ENCODE measurements around the gene LLGL2.
"Not testable (repeated sequence)": the region's sequence is repeated elsewhere in the genome, so short reads cannot be mapped to it uniquely, and the experiment has no call there.

The LLGL2 gene

GRCh38 chr17:75572713-75573539 is 47.4 kb downstream of the LLGL2 start:
- H3K27me3 Mint-ChIP-seq = no peaks in the 10 kb centered on the region
- H3K27ac Mint-ChIP-seq = no peak overlapping the region
- H3K4me3 Mint-ChIP-seq = no peak overlapping the region
- ATAC-seq (no peak), DNase-seq (no peak)
- H3K4me1 Mint-ChIP-seq = peaks cover 7% of the 10 kb centered on the region
- H3K9me3 Mint-ChIP-seq = no peaks in the 10 kb centered on the region

- DNase-seq = no peak
- peaks cover 7% of the 10 kb centered on the region for H3K4me1 Mint-ChIP-seq
- H3K9me3 Mint-ChIP-seq = no peaks in the 10 kb centered on the region
- no peak for ATAC-seq
- H3K4me3 Mint-ChIP-seq = no peak overlapping the region
- no peaks in the 10 kb centered on the region for H3K27me3 Mint-ChIP-seq
- H3K27ac Mint-ChIP-seq = no peak overlapping the region
These were observed 48.1 kb downstream of the LLGL2 start for GRCh38 chr17:75573540-75573957.

GRCh38 chr17:75573994-75574393 is 48.5 kb downstream of the LLGL2 start:
- DNase-seq (no peak), ATAC-seq (peak; percentile 31)
- Mint-ChIP-seq H3K27ac (no peak overlapping the region), H3K9me3 (no peaks in the 10 kb centered on the region), H3K4me3 (no peak overlapping the region), H3K27me3 (no peaks in the 10 kb centered on the region), H3K4me1 (peaks cover 7% of the 10 kb centered on the region)

DNA sequence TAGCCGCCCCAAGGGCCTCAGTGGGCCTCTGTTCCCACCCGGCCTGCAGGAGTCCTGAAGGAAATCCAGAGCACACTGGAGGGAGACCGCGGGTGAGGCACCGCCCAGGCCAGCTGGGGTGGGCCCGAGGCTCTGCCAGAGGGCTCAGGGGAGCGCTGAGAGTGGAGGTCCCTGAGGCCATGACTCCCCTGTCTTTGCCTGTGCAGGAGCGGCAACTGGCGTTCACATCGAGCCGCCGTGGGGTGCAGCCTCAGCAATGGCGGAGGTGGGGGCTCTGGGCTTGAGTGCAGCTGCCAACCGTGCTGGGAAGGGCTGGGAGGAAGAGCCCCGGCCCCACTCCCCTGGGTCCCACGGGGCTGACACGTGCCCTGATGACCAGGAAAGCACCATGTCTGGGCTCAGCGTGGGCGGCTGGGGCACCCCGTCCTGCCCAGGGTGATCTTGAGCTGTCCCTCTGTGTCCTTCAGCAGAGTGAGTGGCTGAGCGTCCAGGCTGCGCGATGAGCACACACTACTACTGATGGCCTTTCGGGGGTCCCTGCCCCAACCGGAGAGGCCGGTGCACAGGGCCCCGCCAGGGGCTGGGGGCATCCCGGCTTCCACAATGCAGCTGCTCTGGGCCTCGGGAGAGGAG is 49.0 kb downstream of the LLGL2 start:
- DNase-seq = no peak
- Mint-ChIP-seq H3K4me3 (no peak overlapping the region), H3K27ac (no peak overlapping the region), H3K9me3 (no peaks in the 10 kb centered on the region), H3K27me3 (no peaks in the 10 kb centered on the region), H3K4me1 (peaks cover 7% of the 10 kb centered on the region)
- ATAC-seq = peak; percentile 14

DNA sequence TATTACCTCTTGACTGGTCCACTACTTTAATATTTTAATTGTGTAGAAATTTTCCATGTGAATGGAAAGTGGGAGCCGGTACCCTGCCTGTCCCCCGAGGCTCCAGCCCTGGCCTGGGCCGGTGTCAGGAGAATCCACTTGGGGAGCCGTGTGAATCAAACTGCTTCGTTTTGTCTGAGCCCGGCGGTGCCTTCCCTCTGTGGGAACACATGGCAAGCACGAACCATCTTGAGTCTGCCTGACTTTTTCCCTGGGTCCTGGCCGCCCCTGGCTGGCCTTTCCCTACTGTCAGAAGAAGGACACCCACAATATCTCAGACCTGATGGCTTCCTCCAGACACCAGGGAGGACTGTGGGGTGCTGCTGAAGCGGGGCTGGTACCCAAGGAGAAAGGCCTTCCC is 49.7 kb downstream of the LLGL2 start:
- Mint-ChIP-seq H3K27me3 (no peaks in the 10 kb centered on the region), H3K27ac (no peak overlapping the region)

DNA sequence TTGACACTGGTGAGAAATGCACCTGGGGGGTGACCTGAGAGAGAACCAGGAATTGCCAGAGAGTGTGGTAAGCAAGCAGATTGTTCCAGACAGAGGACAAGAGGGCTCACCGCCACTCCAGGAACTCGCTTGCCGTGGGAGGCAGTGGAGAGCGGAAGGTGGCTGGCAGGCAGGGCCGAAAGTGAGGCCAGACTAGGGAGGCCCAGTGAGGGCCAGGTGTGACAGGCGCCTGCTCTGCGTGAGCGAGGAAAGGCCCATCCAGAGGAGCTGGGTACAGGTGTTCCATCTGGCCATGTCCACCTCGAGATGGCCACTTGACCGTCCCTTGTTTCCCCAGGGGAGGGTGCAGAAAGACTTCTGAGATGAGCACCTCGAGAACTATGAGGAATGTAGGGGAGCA is 50.2 kb downstream of the LLGL2 start:
- DNase-seq (no peak), ATAC-seq (no peak)
- Mint-ChIP-seq H3K27ac (no peak overlapping the region), H3K9me3 (peaks cover 0 to under 1% of the 10 kb centered on the region in 2 donors), H3K4me3 (no peak overlapping the region), H3K4me1 (peaks cover 7% of the 10 kb centered on the region), H3K27me3 (no peaks in the 10 kb centered on the region)

More for the DNA sequence above, 49.7 kb downstream of the LLGL2 start:
- no peak for DNase-seq
- H3K9me3 Mint-ChIP-seq = no peaks in the 10 kb centered on the region
- peaks cover 7% of the 10 kb centered on the region for H3K4me1 Mint-ChIP-seq
- H3K4me3 Mint-ChIP-seq = no peak overlapping the region
- no peak for ATAC-seq

DNA sequence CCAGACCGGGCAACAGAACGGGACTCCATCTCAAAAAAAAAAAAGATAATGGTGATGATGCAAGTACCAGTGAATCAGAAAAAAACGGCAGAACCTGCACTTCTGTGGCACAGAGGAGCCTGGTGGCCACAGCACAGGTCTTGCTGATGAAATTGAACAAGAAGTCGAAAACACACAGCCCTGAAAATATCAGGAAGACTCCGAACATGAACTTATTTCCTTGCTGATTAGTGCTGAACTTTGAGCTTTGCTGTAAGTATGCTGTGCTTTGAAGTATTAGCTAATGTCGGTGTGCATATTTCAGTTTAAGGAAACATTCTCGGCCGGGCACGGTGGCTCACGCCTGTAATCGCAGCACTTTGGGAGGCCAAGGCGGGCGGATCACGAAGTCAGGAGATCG is 51.2 kb downstream of the LLGL2 start:
- DNase-seq (no peak), ATAC-seq (no peak)
- no peak overlapping the region for H3K4me3 Mint-ChIP-seq
- no peaks in the 10 kb centered on the region for H3K27me3 Mint-ChIP-seq
- H3K9me3 Mint-ChIP-seq = peaks cover 0 to 5% of the 10 kb centered on the region in 2 donors
- H3K27ac Mint-ChIP-seq = no peak overlapping the region
- peaks cover 7% of the 10 kb centered on the region for H3K4me1 Mint-ChIP-seq

GRCh38 chr17:75581121-75581725 is 55.7 kb downstream of the LLGL2 start:
- not testable (repeated sequence) for H3K9me3 Mint-ChIP-seq, H3K27me3 Mint-ChIP-seq, H3K4me1 Mint-ChIP-seq
- ATAC-seq (peak; percentile 80), DNase-seq (peak; percentile 74 to 78)
- Mint-ChIP-seq H3K27ac (peak overlapping the region; percentile 77 to 90), H3K4me3 (peak overlapping the region; percentile 91 to 96)

DNA sequence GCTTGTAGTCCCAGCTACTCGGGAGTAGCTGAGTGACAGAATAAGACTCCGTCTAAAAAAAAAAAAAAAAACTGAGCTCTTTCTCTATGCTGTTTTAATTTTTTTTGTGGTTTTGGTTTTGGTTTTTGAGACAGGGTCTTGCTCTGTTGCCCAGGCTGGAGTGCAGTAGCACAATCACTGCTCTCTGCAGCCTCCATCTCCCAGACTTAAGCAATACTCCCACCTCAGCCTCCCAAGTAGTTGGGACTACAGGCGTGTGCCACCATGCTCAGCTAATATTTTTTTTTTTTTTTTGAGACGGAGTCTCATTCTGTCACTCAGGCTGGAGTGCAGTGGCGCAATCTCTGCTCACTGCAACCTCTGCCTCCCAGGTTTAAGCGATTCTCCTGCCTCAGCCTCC is 57.7 kb downstream of the LLGL2 start:
- not testable (repeated sequence) for H3K9me3 Mint-ChIP-seq, H3K27ac Mint-ChIP-seq, DNase-seq, ATAC-seq, H3K27me3 Mint-ChIP-seq
- Mint-ChIP-seq H3K4me3 (peak overlapping the region in 1 of 2 donors; percentile 20), H3K4me1 (peaks cover 18% of the 10 kb centered on the region)

- no peak for ATAC-seq
These were observed 59.3 kb downstream of the LLGL2 start for GRCh38 chr17:75584849-75585175.

GRCh38 chr17:75587675-75588595 is 62.4 kb downstream of the LLGL2 start, which contains the start of gene MYO15B:
Gene MYO15B, plus strand, starts transcription at chr17:75587800. Its CDS starts 258 bp downstream, at chr17:75588058.
- ATAC-seq (peak; percentile 84), DNase-seq (peak; percentile 84 to 86)
- Mint-ChIP-seq H3K27me3 (no peaks in the 10 kb centered on the region), H3K4me1 (peaks cover 17% of the 10 kb centered on the region), H3K4me3 (peak within 1 kb of the TSS; percentile 84 to 91), H3K9me3 (no peaks in the 10 kb centered on the region), H3K27ac (peak within 1 kb of the TSS; percentile 50 to 94)

More at GRCh38 chr17:75584849-75585175, 59.3 kb downstream of the LLGL2 start:
- no peak for DNase-seq
- no peaks in the 10 kb centered on the region for H3K27me3 Mint-ChIP-seq
- H3K4me3 Mint-ChIP-seq = no peak overlapping the region
- no peak overlapping the region for H3K27ac Mint-ChIP-seq
- peaks cover 18% of the 10 kb centered on the region for H3K4me1 Mint-ChIP-seq
- H3K9me3 Mint-ChIP-seq = peaks cover 0 to 5% of the 10 kb centered on the region in 2 donors

DNA sequence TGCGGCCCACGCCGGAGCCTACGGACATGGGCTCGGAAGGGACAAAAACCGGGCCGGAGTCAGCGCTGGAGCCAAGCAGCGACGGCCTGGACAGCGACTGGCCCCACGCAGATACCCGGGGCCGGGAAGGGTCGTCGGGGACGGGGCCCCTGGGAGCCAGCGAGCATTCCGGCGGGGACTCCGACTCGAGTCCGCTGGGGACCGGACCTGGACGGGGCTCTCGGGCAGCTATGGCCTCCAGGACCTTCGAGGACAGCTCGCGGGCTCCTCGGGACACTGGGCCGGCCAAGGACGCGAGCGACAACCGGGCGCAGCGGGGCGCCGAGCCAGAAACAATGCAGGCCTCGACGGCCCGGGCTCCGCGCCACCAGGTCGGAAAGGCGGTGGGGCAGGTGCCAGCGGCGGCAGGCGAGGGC is 63.1 kb downstream of the LLGL2 start:
- Mint-ChIP-seq H3K4me1 (peaks cover 17% of the 10 kb centered on the region), H3K27me3 (no peaks in the 10 kb centered on the region), H3K9me3 (no peaks in the 10 kb centered on the region), H3K4me3 (peak overlapping the region; percentile 84 to 91), H3K27ac (peak overlapping the region in 1 of 2 donors; percentile 50)
- ATAC-seq = peak; percentile 41
- no peak for DNase-seq

DNA sequence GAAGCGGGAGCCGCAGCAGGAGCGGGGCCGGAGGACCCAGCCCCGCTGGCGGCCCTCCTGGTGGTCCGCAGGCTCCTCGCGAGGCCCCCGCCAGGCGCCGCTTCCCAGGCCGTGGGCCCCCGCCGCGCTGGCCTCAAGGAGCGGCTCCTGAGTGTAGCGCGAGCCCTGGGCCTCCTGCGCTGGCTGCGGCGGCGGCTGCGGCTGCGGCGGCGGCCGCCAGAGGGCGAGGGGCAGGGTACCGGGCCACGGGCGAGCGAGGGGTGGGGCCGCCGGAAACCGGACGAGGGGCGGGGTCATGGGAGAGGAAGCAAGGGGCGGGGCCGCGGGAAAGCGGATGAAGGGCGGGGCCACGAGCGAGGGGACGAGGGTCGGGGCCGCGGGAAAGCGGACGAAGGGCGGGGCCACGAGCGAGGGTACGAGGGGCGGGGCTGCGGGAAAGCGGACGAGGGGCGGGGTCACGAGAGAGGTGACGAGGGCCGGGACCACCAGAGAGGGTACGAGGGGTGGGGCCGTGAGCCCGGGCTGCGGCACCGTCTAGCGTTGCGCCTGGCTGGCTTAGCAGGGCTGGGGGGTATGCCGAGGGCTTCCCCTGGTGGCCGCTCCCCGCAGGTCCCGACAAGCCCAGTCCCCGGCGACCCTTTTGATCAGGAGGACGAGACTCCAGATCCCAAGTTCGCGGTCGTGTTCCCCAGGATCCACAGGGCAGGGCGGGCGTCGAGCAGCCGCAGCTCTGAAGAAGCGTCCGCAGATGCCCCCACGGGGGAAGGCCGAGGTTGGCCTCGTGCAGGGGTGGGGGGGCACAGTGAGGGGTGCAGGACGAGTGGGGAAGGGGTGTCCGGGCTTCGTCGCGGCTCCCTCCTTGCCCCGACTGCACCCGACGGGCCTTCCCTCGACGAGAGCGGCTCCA is 63.8 kb downstream of the LLGL2 start:
- no peak overlapping the region for H3K27ac Mint-ChIP-seq
- peak; percentile 83 for ATAC-seq
- H3K4me1 Mint-ChIP-seq = peaks cover 17% of the 10 kb centered on the region
- H3K9me3 Mint-ChIP-seq = no peaks in the 10 kb centered on the region
- peak overlapping the region; percentile 72 to 84 for H3K4me3 Mint-ChIP-seq
- DNase-seq = peak; percentile 93 to 97
- H3K27me3 Mint-ChIP-seq = no peaks in the 10 kb centered on the region

- H3K9me3 Mint-ChIP-seq = no peaks in the 10 kb centered on the region
- peak overlapping the region; percentile 22 to 33 for H3K4me3 Mint-ChIP-seq
- H3K4me1 Mint-ChIP-seq = peaks cover 17% of the 10 kb centered on the region
- H3K27me3 Mint-ChIP-seq = no peaks in the 10 kb centered on the region
- ATAC-seq (no peak), DNase-seq (no peak)
- no peak overlapping the region for H3K27ac Mint-ChIP-seq
These were observed 64.4 kb downstream of the LLGL2 start for GRCh38 chr17:75589919-75590303.
